ENCODE data around the gene NUDT3. TPM values are rescaled to one million over a fixed set of nuclear protein-coding genes. Genes with fewer than 3 reads are reported as not detected.
A peak's percentile ranks its signal among the peaks of the same experiment; 100 is the strongest.

The NUDT3 gene
- total and polyA plus RNA-seq, 8 donors: 8.7 to 34.0 (median 13.1) TPM

DNA sequence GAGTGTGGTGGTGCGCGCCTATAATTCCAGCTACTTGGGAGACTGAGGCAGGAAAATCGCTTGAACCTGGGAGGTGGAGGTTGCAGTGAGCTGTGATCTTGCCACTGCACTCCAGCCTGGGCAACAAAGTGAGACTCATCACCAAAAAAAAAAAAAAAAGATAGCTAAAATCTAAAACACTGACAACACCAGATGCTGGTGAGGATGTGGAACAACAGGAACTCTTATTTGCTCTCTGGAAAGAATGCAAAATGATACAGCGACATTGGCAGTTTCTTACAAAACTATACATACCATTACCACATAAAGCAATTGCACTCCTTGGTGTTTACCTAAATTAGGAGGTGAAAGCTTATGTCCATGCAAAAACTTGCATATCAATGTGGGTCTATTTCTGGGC lies 80.2 kb downstream of the NUDT3 start:
- TF ChIP-seq POLR2AphosphoS5 (IDR thresholded peaks at IDR 0.05): no peak
- TF ChIP-seq, protein P1, sequence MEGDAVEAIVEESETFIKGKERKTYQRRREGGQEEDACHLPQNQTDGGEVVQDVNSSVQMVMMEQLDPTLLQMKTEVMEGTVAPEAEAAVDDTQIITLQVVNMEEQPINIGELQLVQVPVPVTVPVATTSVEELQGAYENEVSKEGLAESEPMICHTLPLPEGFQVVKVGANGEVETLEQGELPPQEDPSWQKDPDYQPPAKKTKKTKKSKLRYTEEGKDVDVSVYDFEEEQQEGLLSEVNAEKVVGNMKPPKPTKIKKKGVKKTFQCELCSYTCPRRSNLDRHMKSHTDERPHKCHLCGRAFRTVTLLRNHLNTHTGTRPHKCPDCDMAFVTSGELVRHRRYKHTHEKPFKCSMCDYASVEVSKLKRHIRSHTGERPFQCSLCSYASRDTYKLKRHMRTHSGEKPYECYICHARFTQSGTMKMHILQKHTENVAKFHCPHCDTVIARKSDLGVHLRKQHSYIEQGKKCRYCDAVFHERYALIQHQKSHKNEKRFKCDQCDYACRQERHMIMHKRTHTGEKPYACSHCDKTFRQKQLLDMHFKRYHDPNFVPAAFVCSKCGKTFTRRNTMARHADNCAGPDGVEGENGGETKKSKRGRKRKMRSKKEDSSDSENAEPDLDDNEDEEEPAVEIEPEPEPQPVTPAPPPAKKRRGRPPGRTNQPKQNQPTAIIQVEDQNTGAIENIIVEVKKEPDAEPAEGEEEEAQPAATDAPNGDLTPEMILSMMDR (IDR thresholded peaks at IDR 0.05): no peak
- no peak for TF ChIP-seq POLR2A (IDR thresholded peaks at IDR 0.05)
- no peak for TF ChIP-seq EP300 (IDR thresholded peaks at IDR 0.05)
- Histone ChIP-seq H3K9me3 (no peaks in the 10 kb centered on the region), H3K4me3 (no peak overlapping the region), H3K4me1 (peaks cover under 1 to 24% (median 13%) of the 10 kb centered on the region in 4 donors), H3K36me3 (no peaks in the 10 kb centered on the region), H3K27me3 (no peaks in the 10 kb centered on the region), H3K27ac (no peak overlapping the region)
- WGBS, 5 donors: 84 to 97% (median 95%) methylated on average over 4 of the region's 4 CpGs
- intact Hi-C loops (cut with DNase I; ENCODE audit: low total_unique reads): no loop called here
- no peak for DNase-seq

DNA sequence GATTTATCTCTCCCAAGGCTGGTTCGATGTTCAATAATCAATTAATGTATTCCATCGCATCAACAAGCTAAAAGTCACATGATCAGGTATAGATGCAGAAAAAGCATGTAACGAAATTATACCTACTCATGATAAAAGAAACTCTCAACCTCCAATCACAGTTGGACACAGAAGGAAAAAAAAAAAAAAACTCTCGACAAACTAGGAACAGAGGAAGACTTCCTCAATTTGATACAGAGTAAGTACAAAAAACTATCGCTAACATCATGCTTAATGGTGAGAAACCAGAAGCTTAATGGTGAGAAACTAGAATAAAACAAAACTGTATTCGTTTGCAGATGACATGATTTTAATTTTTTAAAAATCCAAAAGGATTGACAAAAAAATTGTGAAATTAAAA lies 81.7 kb downstream of the NUDT3 start:
- intact Hi-C loops (cut with DNase I; ENCODE audit: low total_unique reads): no loop called here
- Histone ChIP-seq H3K4me3 (no peak overlapping the region), H3K27ac (no peak overlapping the region), H3K9me3 (no peaks in the 10 kb centered on the region), H3K4me1 (peaks cover 10 to 30% (median 20%) of the 10 kb centered on the region in 4 donors), H3K27me3 (no peaks in the 10 kb centered on the region), H3K36me3 (no peaks in the 10 kb centered on the region)
- WGBS, 5 donors: 87 to 96% (median 91%) methylated on average over 6 of the region's 6 CpGs
- TF ChIP-seq, protein P1 (IDR thresholded peaks at IDR 0.05): no peak
- TF ChIP-seq POLR2AphosphoS5 (IDR thresholded peaks at IDR 0.05): no peak
- TF ChIP-seq POLR2A (IDR thresholded peaks at IDR 0.05): no peak
- no peak for TF ChIP-seq EP300 (IDR thresholded peaks at IDR 0.05)
- no peak for DNase-seq

DNA sequence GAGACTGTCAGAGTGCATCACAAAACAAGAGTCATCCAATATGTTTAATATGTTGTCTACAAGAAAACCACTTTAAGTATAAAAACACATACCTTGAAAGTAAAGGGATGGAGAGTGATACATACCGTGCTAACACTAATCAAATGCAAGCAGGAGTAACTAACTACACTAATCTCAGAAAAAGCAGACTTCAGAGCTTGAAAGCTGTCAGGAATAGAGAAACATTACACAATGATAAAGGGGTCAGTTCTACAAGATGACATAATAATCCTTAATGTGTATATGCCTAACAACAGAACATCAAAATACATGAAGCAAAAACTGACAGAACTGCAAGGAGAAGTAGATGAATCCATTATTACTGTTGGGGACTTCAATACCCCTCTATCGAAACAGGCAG lies 84.0 kb downstream of the NUDT3 start:
- peaks cover 10 to 34% (median 26%) of the 10 kb centered on the region in 4 donors for H3K4me1 ChIP-seq
- no peaks in the 10 kb centered on the region for H3K27me3 ChIP-seq
- no peak for TF ChIP-seq POLR2A (IDR thresholded peaks at IDR 0.05)
- TF ChIP-seq, protein P1 (IDR thresholded peaks at IDR 0.05): no peak
- TF ChIP-seq EP300 (IDR thresholded peaks at IDR 0.05): no peak
- TF ChIP-seq POLR2AphosphoS5 (IDR thresholded peaks at IDR 0.05): no peak
- intact Hi-C loops (cut with DNase I; ENCODE audit: low total_unique reads): no loop called here
- H3K27ac ChIP-seq: no peak overlapping the region
- H3K9me3 ChIP-seq: no peaks in the 10 kb centered on the region
- H3K4me3 ChIP-seq: no peak overlapping the region
- no peak for DNase-seq
- 56 to 87% (median 73%) methylated on average over 2 of the region's 2 CpGs for WGBS, 5 donors
- no peaks in the 10 kb centered on the region for H3K36me3 ChIP-seq

DNA sequence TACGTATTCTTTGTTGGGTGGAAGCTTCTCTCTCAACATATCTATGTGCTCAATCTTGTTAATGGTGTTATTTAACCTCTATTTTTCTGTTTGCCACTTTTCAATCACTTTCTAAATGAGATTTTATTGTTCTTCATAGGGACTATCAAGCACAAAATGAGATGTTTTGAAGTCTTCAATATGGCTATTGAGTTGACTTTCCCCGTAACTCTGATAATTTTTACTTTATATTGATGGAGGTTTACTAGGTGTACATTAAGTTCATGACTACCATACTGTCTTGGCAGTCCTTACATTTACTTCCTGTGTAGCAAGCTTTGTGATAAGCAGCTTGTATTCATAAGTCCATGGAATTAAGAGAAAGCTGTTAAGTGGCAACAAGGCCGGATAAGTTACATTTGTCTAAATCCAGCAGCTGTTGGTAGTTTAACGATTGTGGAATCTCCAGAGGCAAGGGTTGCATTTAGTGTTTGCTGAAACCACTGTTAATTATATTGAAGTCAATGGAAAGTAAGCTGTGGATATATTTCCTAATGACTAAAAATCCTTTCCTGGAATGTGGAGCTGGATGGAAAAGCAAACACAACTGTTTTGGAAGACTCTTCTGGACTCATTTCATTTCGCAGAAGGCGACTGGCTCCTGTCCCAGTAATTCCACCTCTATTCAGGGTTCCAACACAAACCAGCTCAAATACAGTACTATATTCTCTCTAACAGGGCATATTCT lies 86.3 kb downstream of the NUDT3 start:
- H3K9me3 ChIP-seq: no peaks in the 10 kb centered on the region
- WGBS, 5 donors: 23 to 41% (median 35%) methylated on average over 6 of the region's 6 CpGs
- H3K4me1 ChIP-seq: peaks cover 18 to 53% (median 35%) of the 10 kb centered on the region in 4 donors
- H3K27me3 ChIP-seq: no peaks in the 10 kb centered on the region
- H3K4me3 ChIP-seq: no peak overlapping the region
- H3K36me3 ChIP-seq: no peaks in the 10 kb centered on the region
- TF ChIP-seq POLR2AphosphoS5 (IDR thresholded peaks at IDR 0.05): peak in 1 of 3 donors; percentile 49
- no peak for TF ChIP-seq EP300 (IDR thresholded peaks at IDR 0.05)
- peak; percentile 61 to 67 for DNase-seq
- peak overlapping the region in 3 of 5 donors; percentile 2 to 39 (median 25) for H3K27ac ChIP-seq
- intact Hi-C loops (cut with DNase I; ENCODE audit: low total_unique reads): no loop called here

DNA sequence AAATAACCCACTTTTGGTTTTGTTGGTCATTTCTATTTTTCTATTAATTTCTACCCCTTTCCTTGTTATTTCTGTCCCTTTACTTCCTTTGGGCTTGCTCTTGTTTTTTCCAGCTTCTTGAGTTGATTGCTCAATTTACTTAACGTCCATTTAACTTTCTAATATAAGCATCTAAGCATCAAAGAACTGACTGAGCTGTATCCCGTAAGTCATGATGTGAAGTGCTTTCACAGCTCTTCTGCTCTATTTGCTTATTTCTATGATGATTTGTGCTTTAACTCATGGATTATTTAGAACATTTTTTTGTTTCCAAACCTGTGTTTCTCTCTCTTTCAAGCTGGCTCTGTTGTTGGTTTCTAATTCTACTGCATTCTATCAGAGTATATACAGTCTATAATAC lies 87.0 kb downstream of the NUDT3 start:
- no peaks in the 10 kb centered on the region for H3K36me3 ChIP-seq
- H3K27me3 ChIP-seq: no peaks in the 10 kb centered on the region
- no peak overlapping the region for H3K27ac ChIP-seq
- DNase-seq: no peak
- WGBS, 5 donors: 50 to 71% (median 61%) methylated on average over 2 of the region's 2 CpGs
- TF ChIP-seq EP300 (IDR thresholded peaks at IDR 0.05): no peak
- TF ChIP-seq, protein P1 (IDR thresholded peaks at IDR 0.05): no peak
- TF ChIP-seq POLR2AphosphoS5 (IDR thresholded peaks at IDR 0.05): no peak
- TF ChIP-seq POLR2A (IDR thresholded peaks at IDR 0.05): no peak
- H3K9me3 ChIP-seq: no peaks in the 10 kb centered on the region
- H3K4me3 ChIP-seq: no peak overlapping the region
- intact Hi-C loops (cut with DNase I; ENCODE audit: low total_unique reads): no loop called here
- H3K4me1 ChIP-seq: peaks cover 18 to 53% (median 36%) of the 10 kb centered on the region in 4 donors
